ENCODE measurements around the gene PNPLA7.

PNPLA7 gene

DNA sequence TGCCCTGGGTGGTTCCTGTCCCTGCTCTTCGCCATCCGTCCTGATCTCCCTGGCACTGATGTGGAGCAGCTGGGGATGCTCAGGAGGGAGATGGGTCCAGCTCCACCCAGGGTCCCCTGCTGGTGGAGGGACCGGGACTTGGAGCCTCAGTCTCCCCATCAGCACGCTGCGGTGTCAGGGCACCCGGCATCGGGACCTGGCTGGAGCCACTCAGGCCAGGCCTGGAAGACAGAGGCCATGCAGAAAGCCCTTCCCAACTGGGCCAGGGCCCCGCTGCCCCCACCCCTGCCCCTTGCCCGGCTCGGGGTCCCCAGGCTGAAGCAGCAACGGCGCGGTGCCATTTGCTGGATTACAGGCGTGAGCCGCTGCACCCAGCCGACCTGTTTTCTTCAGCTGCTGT, 50.8 kb downstream of the PNPLA7 start:
- H3K9me3 ChIP-seq (ENCODE audit: severe bottlenecking) = no peaks in the 10 kb centered on the region
- no peaks in the 10 kb centered on the region for H3K4me1 ChIP-seq (ENCODE audit: insufficient read depth, poor library complexity, severe bottlenecking)
- no peak overlapping the region for H3K4me3 ChIP-seq (ENCODE audit: severe bottlenecking)
- no peak overlapping the region for H3K27ac ChIP-seq (ENCODE audit: poor library complexity, severe bottlenecking)
- no peaks in the 10 kb centered on the region for H3K36me3 ChIP-seq (ENCODE audit: low read depth)
- DNase-seq (ENCODE audit: low spot score) (no peak), ATAC-seq (ENCODE audit: low read depth) (no peak)
- TF ChIP-seq, protein P1, sequence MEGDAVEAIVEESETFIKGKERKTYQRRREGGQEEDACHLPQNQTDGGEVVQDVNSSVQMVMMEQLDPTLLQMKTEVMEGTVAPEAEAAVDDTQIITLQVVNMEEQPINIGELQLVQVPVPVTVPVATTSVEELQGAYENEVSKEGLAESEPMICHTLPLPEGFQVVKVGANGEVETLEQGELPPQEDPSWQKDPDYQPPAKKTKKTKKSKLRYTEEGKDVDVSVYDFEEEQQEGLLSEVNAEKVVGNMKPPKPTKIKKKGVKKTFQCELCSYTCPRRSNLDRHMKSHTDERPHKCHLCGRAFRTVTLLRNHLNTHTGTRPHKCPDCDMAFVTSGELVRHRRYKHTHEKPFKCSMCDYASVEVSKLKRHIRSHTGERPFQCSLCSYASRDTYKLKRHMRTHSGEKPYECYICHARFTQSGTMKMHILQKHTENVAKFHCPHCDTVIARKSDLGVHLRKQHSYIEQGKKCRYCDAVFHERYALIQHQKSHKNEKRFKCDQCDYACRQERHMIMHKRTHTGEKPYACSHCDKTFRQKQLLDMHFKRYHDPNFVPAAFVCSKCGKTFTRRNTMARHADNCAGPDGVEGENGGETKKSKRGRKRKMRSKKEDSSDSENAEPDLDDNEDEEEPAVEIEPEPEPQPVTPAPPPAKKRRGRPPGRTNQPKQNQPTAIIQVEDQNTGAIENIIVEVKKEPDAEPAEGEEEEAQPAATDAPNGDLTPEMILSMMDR (IDR thresholded peaks at IDR 0.05; ENCODE audit: poor library complexity, severe bottlenecking) = no peak
- H3K27me3 ChIP-seq (ENCODE audit: insufficient read depth, poor library complexity, severe bottlenecking) = no peaks in the 10 kb centered on the region

DNA sequence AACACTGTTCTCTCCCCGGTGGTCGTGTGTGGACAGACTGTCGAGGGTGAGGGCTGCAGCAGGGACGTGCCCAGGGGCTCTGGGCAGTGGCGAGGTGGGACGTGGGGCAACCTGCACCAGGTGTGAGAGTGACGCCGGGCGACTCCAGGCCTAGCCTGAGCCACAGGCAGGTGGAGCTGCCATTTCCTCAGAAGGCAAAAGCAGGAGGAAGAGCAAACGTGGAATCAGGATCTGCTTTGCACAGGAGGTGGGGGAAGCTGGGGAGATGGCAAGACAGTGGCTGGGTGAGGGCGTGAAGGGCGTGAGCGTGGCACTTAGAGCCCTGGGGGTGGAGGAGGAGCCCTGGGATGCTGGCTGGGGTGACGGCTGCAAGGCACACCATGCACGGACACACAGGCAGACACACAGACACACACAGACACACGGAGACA, 51.5 kb downstream of the PNPLA7 start:
- Histone ChIP-seq H3K4me1 (ENCODE audit: insufficient read depth, poor library complexity, severe bottlenecking) (no peaks in the 10 kb centered on the region), H3K9me3 (ENCODE audit: severe bottlenecking) (no peaks in the 10 kb centered on the region), H3K4me3 (ENCODE audit: severe bottlenecking) (no peak overlapping the region), H3K36me3 (ENCODE audit: low read depth) (no peaks in the 10 kb centered on the region), H3K27ac (ENCODE audit: poor library complexity, severe bottlenecking) (no peak overlapping the region), H3K27me3 (ENCODE audit: insufficient read depth, poor library complexity, severe bottlenecking) (no peaks in the 10 kb centered on the region)
- DNase-seq (ENCODE audit: low spot score) (no peak), ATAC-seq (ENCODE audit: low read depth) (no peak)
- TF ChIP-seq, protein P1 (IDR thresholded peaks at IDR 0.05; ENCODE audit: poor library complexity, severe bottlenecking) = no peak

- H3K27ac ChIP-seq (ENCODE audit: poor library complexity, severe bottlenecking) = no peak overlapping the region
- H3K9me3 ChIP-seq (ENCODE audit: severe bottlenecking) = no peaks in the 10 kb centered on the region
- H3K4me1 ChIP-seq (ENCODE audit: insufficient read depth, poor library complexity, severe bottlenecking) = no peaks in the 10 kb centered on the region
- TF ChIP-seq, protein P1 (IDR thresholded peaks at IDR 0.05; ENCODE audit: poor library complexity, severe bottlenecking) = no peak
- H3K27me3 ChIP-seq (ENCODE audit: insufficient read depth, poor library complexity, severe bottlenecking) = no peaks in the 10 kb centered on the region
- ATAC-seq (ENCODE audit: low read depth) = no peak
- no peak for DNase-seq (ENCODE audit: low spot score)
- no peak overlapping the region for H3K4me3 ChIP-seq (ENCODE audit: severe bottlenecking)
- H3K36me3 ChIP-seq (ENCODE audit: low read depth) = no peaks in the 10 kb centered on the region
Measured at GRCh38 chr9:137497921-137498719, 52.1 kb downstream of the PNPLA7 start.

- H3K4me3 ChIP-seq (ENCODE audit: severe bottlenecking) = no peak overlapping the region
- ATAC-seq (ENCODE audit: low read depth) (no peak), DNase-seq (ENCODE audit: low spot score) (no peak)
- H3K4me1 ChIP-seq (ENCODE audit: insufficient read depth, poor library complexity, severe bottlenecking) = no peaks in the 10 kb centered on the region
- H3K27ac ChIP-seq (ENCODE audit: poor library complexity, severe bottlenecking) = no peak overlapping the region
- no peaks in the 10 kb centered on the region for H3K9me3 ChIP-seq (ENCODE audit: severe bottlenecking)
- no peaks in the 10 kb centered on the region for H3K36me3 ChIP-seq (ENCODE audit: low read depth)
- TF ChIP-seq, protein P1 (IDR thresholded peaks at IDR 0.05; ENCODE audit: poor library complexity, severe bottlenecking) = no peak
- no peaks in the 10 kb centered on the region for H3K27me3 ChIP-seq (ENCODE audit: insufficient read depth, poor library complexity, severe bottlenecking)
Measured at GRCh38 chr9:137496601-137497375, 53.4 kb downstream of the PNPLA7 start.
